WTC11 (cell line): ENCODE results near the gene LY6G5C. TPM values are rescaled to one million over a fixed set of nuclear protein-coding genes. Genes with fewer than 3 reads are reported as not detected.

Source experiments
- ATAC-seq: fragments of 200-7000 bp; cut with Tn5 transposase; 2 replicates; pipeline ENCODE4 v1.10.0; 2021; ENCODE audit warnings: mild to moderate bottlenecking, moderate library complexity
- CTCF ChIA-PET: fragments of 300-600 bp; sonication (Branson Sonifier 250); formaldehyde crosslinking; loops from one replicate; lab custom pipeline; 2021; ENCODE audit warnings: antibody characterized with exemption; lab: Charles Lee
- POLR2A ChIA-PET: fragments of 350-600 bp; sonication (Branson Sonifier 250); formaldehyde crosslinking; loops from one replicate; lab custom pipeline; 2021; ENCODE audit warnings: antibody characterized with exemption; lab: Charles Lee
- DNase-seq: peaks from one replicate; pipeline ENCODE4 v3.0.0; 2021; ENCODE audit warnings: low spot score
- H3K27ac Mint-ChIP-seq: 2 replicates; pipeline ENCODE4 v1.8.0; 2021; ENCODE audit warnings: mixed read lengths
- H3K27me3 Mint-ChIP-seq: 2 replicates; pipeline ENCODE4 v1.8.0; 2021; ENCODE audit warnings: low read depth, mild to moderate bottlenecking, moderate library complexity, mixed read lengths
- H3K36me3 Mint-ChIP-seq: 2 replicates; pipeline ENCODE4 v1.8.0; 2021; ENCODE audit warnings: mixed read lengths
- H3K4me1 Mint-ChIP-seq: 2 replicates; pipeline ENCODE4 v1.8.0; 2022; ENCODE audit warnings: mixed read lengths
- H3K4me3 Mint-ChIP-seq: 2 replicates; pipeline ENCODE4 v1.8.0; 2021; ENCODE audit warnings: mild to moderate bottlenecking, moderate library complexity, mixed read lengths
- H3K9me3 Mint-ChIP-seq: 2 replicates; pipeline ENCODE4 v1.8.0; 2021; ENCODE audit warnings: mixed read lengths
- AR ChIP-seq: fragments of 250-450 bp; sonication (Bioruptor Pico); IDR thresholded peaks from 2 replicates; pipeline ENCODE4 v1.9.0; 2021; ENCODE audit warnings: mild to moderate bottlenecking
- E2F1 ChIP-seq: sonication (generic); formaldehyde crosslinking; IDR thresholded peaks from 2 replicates; pipeline ENCODE4 v1.8.0; 2022; ENCODE audit warnings: mild to moderate bottlenecking, missing genetic modification reagents
- ERG ChIP-seq: fragments of 250-450 bp; sonication (Bioruptor Pico); IDR thresholded peaks from 2 replicates; pipeline ENCODE4 v1.8.0; 2021; ENCODE audit warnings: mild to moderate bottlenecking
- IRF1 ChIP-seq: sonication (generic); formaldehyde crosslinking; IDR thresholded peaks from 2 replicates; pipeline ENCODE4 v1.8.0; 2023; ENCODE audit warnings: missing genetic modification reagents
- IRF2 ChIP-seq: sonication (generic); formaldehyde crosslinking; IDR thresholded peaks from 2 replicates; pipeline ENCODE4 v1.8.0; 2022; ENCODE audit warnings: low read depth, missing genetic modification reagents, borderline replicate concordance
- RORB ChIP-seq: fragments of 250-450 bp; sonication (Bioruptor Pico); IDR thresholded peaks from 2 replicates; pipeline ENCODE4 v1.9.0; 2021; ENCODE audit warnings: mild to moderate bottlenecking
- SMAD3 ChIP-seq: sonication (generic); formaldehyde crosslinking; IDR thresholded peaks from 2 replicates; pipeline ENCODE4 v1.8.0; 2022; ENCODE audit warnings: missing genetic modification reagents, mild to moderate bottlenecking, borderline replicate concordance
- SMAD4 ChIP-seq: sonication (generic); formaldehyde crosslinking; IDR thresholded peaks from 2 replicates; pipeline ENCODE4 v1.8.0; 2022; ENCODE audit warnings: mild to moderate bottlenecking, missing genetic modification reagents
- STAT6 ChIP-seq: sonication (generic); formaldehyde crosslinking; conservative IDR thresholded peaks from 2 replicates; pipeline ENCODE4 v1.8.1; 2023; ENCODE audit warnings: mild to moderate bottlenecking, low read depth, missing genetic modification reagents, moderate library complexity
- ZNF121 ChIP-seq: sonication (generic); formaldehyde crosslinking; IDR thresholded peaks from 2 replicates; pipeline ENCODE4 v1.8.0; 2023; ENCODE audit warnings: missing genetic modification reagents
- ZNF219 ChIP-seq: sonication (generic); formaldehyde crosslinking; IDR thresholded peaks from 2 replicates; pipeline ENCODE4 v1.8.0; 2023; ENCODE audit warnings: missing genetic modification reagents, mild to moderate bottlenecking, borderline replicate concordance
- ZNF263 ChIP-seq: sonication (generic); formaldehyde crosslinking; IDR thresholded peaks from 2 replicates; pipeline ENCODE4 v1.8.1; 2022; ENCODE audit warnings: low read depth, mild to moderate bottlenecking, moderate library complexity, missing genetic modification reagents
- ZNF425 ChIP-seq: fragments of 250-450 bp; sonication (Bioruptor Pico); conservative IDR thresholded peaks from 2 replicates; pipeline ENCODE4 v1.9.0; 2021; ENCODE audit warnings: mild to moderate bottlenecking
- ZNF512 ChIP-seq: sonication (generic); formaldehyde crosslinking; IDR thresholded peaks from 2 replicates; pipeline ENCODE4 v1.8.1; 2022; ENCODE audit warnings: missing genetic modification reagents, borderline replicate concordance
- ZNF532 ChIP-seq: fragments of 250-450 bp; sonication (Bioruptor Pico); IDR thresholded peaks from 2 replicates; pipeline ENCODE4 v1.9.0; 2021; ENCODE audit warnings: mild to moderate bottlenecking, borderline replicate concordance
- total RNA-seq: library from RNA; stranded (reverse); gene quantifications from 3 replicates; pipeline ENCODE4 v1.2.3, GENCODE V29; 2021

The LY6G5C gene
- total RNA-seq, 1 experiment from 2014 or later: 1.0 TPM

- TF ChIP-seq ZNF512 (CRISPR knock-in tag): no peak
Measured at GRCh38 chr6:31666337-31666965, 14.4 kb downstream of the LY6G5C start (continued).

- H3K9me3 Mint-ChIP-seq: no peaks in the 10 kb centered on the region
- H3K27ac Mint-ChIP-seq: peak within 1 kb of the TSS; percentile 98
- ChIA-PET CTCF (interaction anchor here (0.9 to 1.8 kb wide), 7 partner anchors 12 to 125 kb away, joined by 3 to 7 read pairs (median 4); partner anchors contain the start of gene DDAH2), POLR2A (interaction anchor here (0.9 to 1.6 kb wide), 7 partner anchors 11 to 197 kb away, joined by 3 to 9 read pairs (median 4); partner anchors contain the start of genes ABHD16A, BAG6, DDX39B and HSPA1B)
- ATAC-seq (peak; percentile 85), DNase-seq (peak; percentile 97)
- peaks cover 31% of the 10 kb centered on the region for H3K4me1 Mint-ChIP-seq
- no peaks in the 10 kb centered on the region for H3K27me3 Mint-ChIP-seq
- H3K4me3 Mint-ChIP-seq: peak within 1 kb of the TSS; percentile 91
- peaks cover 60% of the 10 kb centered on the region for H3K36me3 Mint-ChIP-seq
- no peak for TF ChIP-seq ZNF425 (CRISPR knock-in tag)
- TF ChIP-seq IRF2 (CRISPR knock-in tag): no peak
- TF ChIP-seq ZNF263 (CRISPR knock-in tag): no peak
- no peak for TF ChIP-seq E2F1 (CRISPR knock-in tag)
- TF ChIP-seq SMAD3 (CRISPR knock-in tag): peak; percentile 71; the same call in 1 of the 2 replicates
- no peak for TF ChIP-seq AR (CRISPR knock-in tag)
- TF ChIP-seq ZNF219 (CRISPR knock-in tag): no peak
- TF ChIP-seq IRF1 (CRISPR knock-in tag): no peak
- TF ChIP-seq ZNF532: no peak
- TF ChIP-seq SMAD4 (CRISPR knock-in tag): no peak
- TF ChIP-seq ERG (CRISPR knock-in tag): no peak
- no peak for TF ChIP-seq STAT6 (CRISPR knock-in tag)
- no peak for TF ChIP-seq RORB
- no peak for TF ChIP-seq ZNF121 (CRISPR knock-in tag)
Measured at GRCh38 chr6:31665501-31666336, 15.1 kb downstream of the LY6G5C start, which contains the start of gene CSNK2B. Gene CSNK2B (plus strand): TSS chr6:31666080. CDS start chr6:31666832, 752 bp downstream.
